H1 (cell line): Measurements from ENCODE around the gene CEP95. TPM values are rescaled to one million over a fixed set of nuclear protein-coding genes. Genes with fewer than 3 reads are reported as not detected.

ENCODE experiments used
- CTCF ChIA-PET: fragments of 300-600 bp; sonication (Branson Sonifier 250); formaldehyde crosslinking; loops from one replicate; lab custom pipeline; 2021; ENCODE audit not compliant: partially characterized antibody; lab: Charles Lee
- POLR2A ChIA-PET: fragments of 300-600 bp; sonication (Branson Sonifier 250); formaldehyde crosslinking; loops from one replicate; lab custom pipeline; 2021; ENCODE audit warnings: inconsistent platforms; ENCODE audit not compliant: partially characterized antibody; lab: Charles Lee
- DNase-seq, 2 experiments: peaks; one replicate each; pipeline versions ENCODE4 v3.0.0 to v3.0.0-alpha.2; 2010 to 2022; ENCODE audit warnings: low spot score in 2 of 2, low read depth in 1 of 2, mixed read lengths in 1 of 2
- FAIRE-seq: peaks from 2 replicates; lab custom pipeline; 2011; peaks lifted over from hg19 to GRCh38; lab: Jason Lieb, UNC
- H2AFZ ChIP-seq: 2 replicates; pipeline ENCODE4 v1.8.1; 2012; ENCODE audit warnings: low read length, inconsistent platforms
- H2AK5ac ChIP-seq: 2 replicates; pipeline ENCODE4 v1.6.1; 2013; ENCODE audit warnings: low read depth, low read length
- H2BK120ac ChIP-seq: replicated peaks from 2 replicates; pipeline ENCODE3; 2013; ENCODE audit warnings: low read depth, low read length, inconsistent platforms
- H2BK12ac ChIP-seq: 2 replicates; pipeline ENCODE4 v1.6.1; 2013; ENCODE audit warnings: low read depth, low read length
- H2BK15ac ChIP-seq: 2 replicates; pipeline ENCODE4 v1.6.1; 2013; ENCODE audit warnings: low read length
- H2BK20ac ChIP-seq: 2 replicates; pipeline ENCODE4 v1.6.1; 2013; ENCODE audit warnings: low read length
- H2BK5ac ChIP-seq: 2 replicates; pipeline ENCODE4 v1.6.1; 2013; ENCODE audit warnings: low read depth, low read length
- H3K14ac ChIP-seq: 2 replicates; pipeline ENCODE4 v1.6.1; 2013; ENCODE audit warnings: inconsistent platforms; ENCODE audit not compliant: insufficient read length
- H3K18ac ChIP-seq: 2 replicates; pipeline ENCODE4 v1.6.1; 2013; ENCODE audit warnings: low read length; ENCODE audit errors: extremely low read depth
- H3K23ac ChIP-seq: 2 replicates; pipeline ENCODE4 v1.6.1; 2013; ENCODE audit warnings: inconsistent platforms; ENCODE audit not compliant: insufficient read length
- H3K23me2 ChIP-seq: 2 replicates; pipeline ENCODE4 v1.6.1; 2013; ENCODE audit warnings: low read depth, low read length
- H3K27ac ChIP-seq: 2 replicates; pipeline ENCODE4 v1.6.1; 2011; ENCODE audit warnings: low read depth, low read length, inconsistent platforms
- H3K27me3 ChIP-seq, 4 experiments: replicated peaks in 1 of 4; 1 replicate in 1 of 4; 2 replicates in 3 of 4; pipeline versions ENCODE4 v1.6.1 to v1.8.1; 2011 to 2013; ENCODE audit warnings: low read length in 3 of 4, mild to moderate bottlenecking in 3 of 4, inconsistent platforms in 2 of 4, mixed read lengths in 2 of 4, moderate library complexity in 1 of 4; ENCODE audit not compliant: control insufficient read depth in 3 of 4, insufficient read depth in 3 of 4; ENCODE audit errors: extremely low read depth in 1 of 4
- H3K36me3 ChIP-seq, 4 experiments: 2 replicates each; pipeline versions ENCODE4 v1.6.1 to v1.8.1; 2011 to 2013; ENCODE audit warnings: mild to moderate bottlenecking in 4 of 4, low read length in 3 of 4, moderate library complexity in 2 of 4, control low read depth in 1 of 4, inconsistent platforms in 1 of 4; ENCODE audit not compliant: insufficient read depth in 4 of 4, control insufficient read depth in 2 of 4
- H3K4ac ChIP-seq: replicated peaks from 2 replicates; pipeline ENCODE3; 2013; ENCODE audit warnings: low read length, low read depth, mixed read lengths, inconsistent platforms; ENCODE audit not compliant: insufficient read length
- H3K4me1 ChIP-seq, 4 experiments: replicated peaks in 1 of 4; 1 replicate in 1 of 4; 2 replicates in 3 of 4; pipeline versions ENCODE4 v1.6.1 to v1.8.1; 2011 to 2013; ENCODE audit warnings: low read length in 3 of 4, inconsistent platforms in 2 of 4, mixed read lengths in 1 of 4; ENCODE audit not compliant: insufficient read depth in 4 of 4, control insufficient read depth in 3 of 4
- H3K4me2 ChIP-seq, 2 experiments: 2 replicates each; pipeline versions ENCODE4 v1.6.1 to v1.8.1; 2011 to 2013; ENCODE audit warnings: low read depth in 2 of 2, low read length in 2 of 2, control low read depth in 1 of 2, inconsistent platforms in 1 of 2, mild to moderate bottlenecking in 1 of 2; ENCODE audit not compliant: insufficient read depth in 1 of 2
- H3K4me3 ChIP-seq, 4 experiments: fragments of 200-600, 300-600 bp in 1 of 4; sonication (generic), shearing (Covaris generic), sonication (Bioruptor Twin) in 1 of 4; 2 replicates each; pipeline versions ENCODE4 v1.5.1 to v1.8.1; 2011 to 2016; ENCODE audit warnings: low read length in 4 of 4, low read depth in 3 of 4, control low read depth in 2 of 4, inconsistent platforms in 2 of 4, mild to moderate bottlenecking in 2 of 4, mixed read lengths in 1 of 4, moderate library complexity in 1 of 4; ENCODE audit not compliant: insufficient read depth in 2 of 4; ENCODE audit errors: extremely low read depth in 1 of 4
- H3K56ac ChIP-seq: replicated peaks from 2 replicates; pipeline ENCODE3; 2013; ENCODE audit warnings: low read depth, mild to moderate bottlenecking, mixed read lengths, low read length, inconsistent platforms; ENCODE audit not compliant: insufficient read length
- H3K79me1 ChIP-seq: 2 replicates; pipeline ENCODE4 v1.6.1; 2013; ENCODE audit warnings: low read depth, low read length, control low read depth
- H3K79me2 ChIP-seq, 2 experiments: 2 replicates each; pipeline versions ENCODE4 v1.6.1 to v1.8.1; 2012 to 2013; ENCODE audit warnings: low read length in 2 of 2, mild to moderate bottlenecking in 2 of 2, inconsistent platforms in 1 of 2; ENCODE audit not compliant: insufficient read depth in 2 of 2, control insufficient read depth in 1 of 2
- H3K9ac ChIP-seq, 4 experiments: replicated peaks in 1 of 4; 1 replicate in 1 of 4; 2 replicates in 3 of 4; pipeline versions ENCODE4 v1.6.1 to v1.8.1; 2011 to 2013; ENCODE audit warnings: low read depth in 3 of 4, low read length in 3 of 4, control low read depth in 2 of 4, mild to moderate bottlenecking in 2 of 4, moderate library complexity in 2 of 4, inconsistent platforms in 1 of 4; ENCODE audit errors: extremely low read depth in 1 of 4
- H3K9me3 ChIP-seq, 2 experiments: 2 replicates each; pipeline versions ENCODE4 v1.6.1 to v1.8.1; 2012 to 2013; ENCODE audit warnings: mild to moderate bottlenecking in 2 of 2, moderate library complexity in 2 of 2, control low read depth in 1 of 2, inconsistent platforms in 1 of 2, low read depth in 1 of 2, low read length in 1 of 2, mixed read lengths in 1 of 2; ENCODE audit not compliant: insufficient read depth in 2 of 2
- H4K20me1 ChIP-seq, 2 experiments: replicated peaks in 1 of 2; 2 replicates each; pipeline versions ENCODE3 to v1.8.1; 2011 to 2013; ENCODE audit warnings: inconsistent platforms in 2 of 2, low read length in 2 of 2, mild to moderate bottlenecking in 1 of 2; ENCODE audit not compliant: insufficient read depth in 2 of 2, control insufficient read depth in 1 of 2
- H4K5ac ChIP-seq: 2 replicates; pipeline ENCODE4 v1.6.1; 2013; ENCODE audit warnings: low read length, low read depth, mixed read lengths, inconsistent platforms; ENCODE audit not compliant: insufficient read length
- H4K8ac ChIP-seq: 2 replicates; pipeline ENCODE4 v1.8.0; 2013; ENCODE audit warnings: mild to moderate bottlenecking, moderate library complexity, low read length, inconsistent platforms; ENCODE audit not compliant: insufficient read depth; ENCODE audit errors: extremely low read depth
- H4K91ac ChIP-seq: replicated peaks from 2 replicates; pipeline ENCODE3; 2013; ENCODE audit warnings: low read length, mixed read lengths, inconsistent platforms; ENCODE audit not compliant: insufficient read length
- CHD1 ChIP-seq: IDR thresholded peaks from 2 replicates; pipeline ENCODE4 v1.6.1; 2012; ENCODE audit warnings: low read depth, low read length, improper control_type of control experiment
- EGR1 ChIP-seq: IDR thresholded peaks from 2 replicates; pipeline ENCODE4 v1.6.1; 2011; ENCODE audit warnings: low read depth, low read length, borderline replicate concordance
- EZH2 ChIP-seq: fragments of 200-600 bp; sonication (generic); IDR thresholded peaks from 2 replicates; pipeline ENCODE4 v1.7.1; 2012; ENCODE audit warnings: low read depth, mild to moderate bottlenecking, moderate library complexity, low read length, inconsistent platforms; ENCODE audit not compliant: severe bottlenecking
- JUND ChIP-seq: IDR thresholded peaks from 2 replicates; pipeline ENCODE4 v1.6.1; 2011; ENCODE audit warnings: mild to moderate bottlenecking, improper control_type of control experiment, low read length
- MAX ChIP-seq: IDR thresholded peaks from 2 replicates; pipeline ENCODE4 v1.6.1; 2012; ENCODE audit warnings: inconsistent platforms
- PHF8 ChIP-seq: fragments of 200-600 bp; sonication (generic); conservative IDR thresholded peaks from 2 replicates; pipeline ENCODE4 v1.7.1; 2012; ENCODE audit warnings: low read depth, mild to moderate bottlenecking, inconsistent platforms, low read length, moderate library complexity
- POU5F1 ChIP-seq: IDR thresholded peaks from 2 replicates; pipeline ENCODE4 v1.6.1; 2011; ENCODE audit warnings: low read depth, mild to moderate bottlenecking, low read length, moderate library complexity
- RAD21 ChIP-seq, 2 experiments: IDR thresholded peaks in 1 of 2; conservative IDR thresholded peaks in 1 of 2; 2 replicates each; pipeline ENCODE4 v1.6.1; 2011; ENCODE audit warnings: low read depth in 2 of 2, low read length in 2 of 2, improper control_type of control experiment in 1 of 2, inconsistent platforms in 1 of 2, mild to moderate bottlenecking in 1 of 2, moderate library complexity in 1 of 2
- RBBP5 ChIP-seq: IDR thresholded peaks from 2 replicates; pipeline ENCODE4 v1.7.1; 2012; ENCODE audit warnings: low read depth, mild to moderate bottlenecking, inconsistent platforms, low read length, moderate library complexity, borderline replicate concordance
- SIN3A ChIP-seq, 2 experiments: IDR thresholded peaks in 1 of 2; conservative IDR thresholded peaks in 1 of 2; 2 replicates each; pipeline ENCODE4 v1.6.1; 2011 to 2012; ENCODE audit warnings: low read length in 2 of 2, improper control_type of control experiment in 1 of 2, low read depth in 1 of 2, mild to moderate bottlenecking in 1 of 2
- SP4 ChIP-seq: IDR thresholded peaks from 2 replicates; pipeline ENCODE4 v1.6.1; 2012; ENCODE audit warnings: low read length, inconsistent platforms
- TBP ChIP-seq: IDR thresholded peaks from 2 replicates; pipeline ENCODE4 v1.6.1; 2011; ENCODE audit warnings: low read depth, low read length, improper control_type of control experiment
- WGBS, 2 experiments: shearing (Covaris generic) in 1 of 2; methylation state at CpG; one replicate each; pipeline versions ENCODE4 v1.1.6 to v1.1.7; 2013 to 2015; ENCODE audit warnings: low lambda C conversion rate in 2 of 2, mixed read lengths in 2 of 2, inconsistent platforms in 1 of 2, low coverage in 1 of 2, missing lambda C conversion rate in 1 of 2; ENCODE audit not compliant: insufficient replicate concordance in 2 of 2, insufficient coverage in 1 of 2, insufficient read length in 1 of 2; ENCODE audit errors: extremely low coverage in 1 of 2, missing lambda C conversion rate in 1 of 2; 5-methylcytosine and 5-hydroxymethylcytosine counted together
- polyA plus RNA-seq, 7 experiments: library from polyadenylated mRNA; depleted of rRNA in 3 of 7; stranded (reverse) in 5 of 7; unstranded in 2 of 7; fragments of >200 nt in 5 of 7; fragments of 200-250 nt in 2 of 7; gene quantifications; 1 replicate in 5 of 7; 2 replicates in 1 of 7; 4 replicates in 1 of 7; pipeline versions ENCODE4 v1.2.1 to v1.2.3, GENCODE V29; 2011 to 2013; ENCODE audit warnings: missing spikeins in 2 of 7, mixed read lengths in 2 of 7
- total RNA-seq: library from RNA; stranded (reverse); fragmentation: NEBNext Ultra II Directional; extraction: Animal tissue kit (Norgen Biotek cat#: 25700); gene quantifications from 2 replicates; pipeline ENCODE4 v1.2.1, GENCODE V29; 2021
- TF ChIP-seq, protein P1 (sequence below): IDR thresholded peaks from 2 replicates; pipeline ENCODE4 v1.6.1; 2012; ENCODE audit warnings: inconsistent platforms

Gene CEP95
- total and polyA plus RNA-seq, 2 of the 8 experiments (the other 6 are each of a cell fraction or from before 2014, with no cell fraction given): 22.3 to 51.5 TPM

DNA sequence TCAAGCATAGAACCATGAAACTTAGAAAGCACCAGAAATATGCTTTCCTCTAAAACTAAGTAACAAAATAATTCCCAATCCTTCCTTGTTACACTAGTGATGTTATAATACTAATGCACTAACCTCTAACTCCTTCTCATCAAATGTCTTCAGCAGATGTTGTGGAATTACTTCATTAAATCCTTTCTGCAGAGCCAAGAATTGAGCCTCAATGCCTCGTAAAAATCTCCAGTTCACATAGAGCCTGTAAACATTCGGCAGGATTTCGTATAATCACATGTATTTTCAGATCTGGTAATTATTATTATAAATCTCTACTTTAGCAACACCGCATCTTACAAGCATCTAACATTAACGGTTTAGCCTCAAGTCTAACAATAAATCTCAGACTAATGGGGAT is 44.7 kb downstream of the CEP95 start:
- CTCF ChIA-PET: interaction anchor here (0.6 kb wide), 1 partner anchor 223 kb away, joined by 3 read pairs; no protein-coding TSS in a partner anchor
- Histone ChIP-seq H3K9ac (no peak overlapping the region), H3K23me2 (no peaks in the 10 kb centered on the region), H3K9me3 (no peaks in the 10 kb centered on the region), H3K14ac (no peak overlapping the region), H3K4me3 (no peak overlapping the region), H3K79me2 (no peaks in the 10 kb centered on the region), H2BK15ac (no peak overlapping the region), H3K27ac (no peak overlapping the region), H3K4ac (no peak overlapping the region), H4K20me1 (no peaks in the 10 kb centered on the region), H3K36me3 (peaks cover 0 to 11% (median 0%) of the 10 kb centered on the region in 4 experiments; a peak in 1 of 8 replicates), H2BK20ac (no peak overlapping the region), H3K4me1 (peaks cover 0 to 4% (median 2%) of the 10 kb centered on the region in 4 experiments; a peak in 3 of 7 replicates), H2AFZ (no peak overlapping the region), H3K27me3 (no peaks in the 10 kb centered on the region), H4K8ac (no peak overlapping the region), H3K56ac (no peak overlapping the region), H2BK5ac (no peak overlapping the region), H3K4me2 (no peak overlapping the region), H4K91ac (no peak overlapping the region), H3K23ac (no peak overlapping the region), H4K5ac (no peak overlapping the region), H3K79me1 (no peaks in the 10 kb centered on the region), H2BK12ac (no peak overlapping the region), H2BK120ac (no peak overlapping the region), H3K18ac (no peak overlapping the region), H2AK5ac (no peak overlapping the region)
- POLR2A ChIA-PET: interaction anchor here (1.7 to 1.9 kb wide), 2 partner anchors 44 to 54 kb away, joined by 3 to 6 read pairs; partner anchors contain the start of genes CEP95 and POLG2
- DNase-seq (no peak), FAIRE-seq (no peak)
- WGBS, 2 experiments: 88% methylated on average over 5 of the region's 5 CpGs; no CpG with 5 or more reads in 1 of the 2 experiments
- no peak for TF ChIP-seq RAD21 (IDR thresholded peaks at IDR 0.05 in 1 of 2, conservative IDR thresholded peaks at IDR 0.05 in 1 of 2; ENCODE audit: low read depth in 2 of 2, low read length in 2 of 2)
- TF ChIP-seq RBBP5: no peak
- TF ChIP-seq, protein P1, sequence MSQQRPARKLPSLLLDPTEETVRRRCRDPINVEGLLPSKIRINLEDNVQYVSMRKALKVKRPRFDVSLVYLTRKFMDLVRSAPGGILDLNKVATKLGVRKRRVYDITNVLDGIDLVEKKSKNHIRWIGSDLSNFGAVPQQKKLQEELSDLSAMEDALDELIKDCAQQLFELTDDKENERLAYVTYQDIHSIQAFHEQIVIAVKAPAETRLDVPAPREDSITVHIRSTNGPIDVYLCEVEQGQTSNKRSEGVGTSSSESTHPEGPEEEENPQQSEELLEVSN: no peak
- TF ChIP-seq CHD1: no peak
- no peak for TF ChIP-seq EZH2
- TF ChIP-seq POU5F1: no peak
- TF ChIP-seq SIN3A (conservative IDR thresholded peaks at IDR 0.05 in 1 of 2, IDR thresholded peaks at IDR 0.05 in 1 of 2; ENCODE audit: low read depth in 1 of 2, low read length in 2 of 2): no peak
- TF ChIP-seq TBP: no peak
- TF ChIP-seq MAX: no peak
- TF ChIP-seq JUND: no peak
- TF ChIP-seq SP4: no peak
- TF ChIP-seq EGR1: no peak
- TF ChIP-seq PHF8: no peak
